ENCODE data around the gene CSPG5.

CSPG5 gene

GRCh38 chr3:47578691-47579632 lies at the start of gene CSPG5:
TSS of gene CSPG5 (minus strand) at chr3:47578865. CDS start at chr3:47578693, 172 bp downstream.
- Histone ChIP-seq H3K27ac (ENCODE audit: low read depth, low read length) (no peak within 1 kb of the TSS), H3K4me3 (ENCODE audit: low read length) (peak within 1 kb of the TSS; percentile 62), H3K9ac (ENCODE audit: low read length) (no peak within 1 kb of the TSS), H3K4me1 (ENCODE audit: control insufficient read depth, insufficient read depth, low read length) (peaks cover 2% of the 10 kb centered on the region), H3K36me3 (ENCODE audit: control insufficient read depth, insufficient read depth, low read length) (no peaks in the 10 kb centered on the region), H3K27me3 (ENCODE audit: control insufficient read depth, insufficient read depth, low read length) (peaks cover 2% of the 10 kb centered on the region)

- H3K9ac ChIP-seq (ENCODE audit: low read length) = no peak overlapping the region
- H3K27ac ChIP-seq (ENCODE audit: low read depth, low read length) = no peak overlapping the region
- no peaks in the 10 kb centered on the region for H3K4me1 ChIP-seq (ENCODE audit: control insufficient read depth, insufficient read depth, low read length)
- H3K27me3 ChIP-seq (ENCODE audit: control insufficient read depth, insufficient read depth, low read length) = no peaks in the 10 kb centered on the region
- no peak overlapping the region for H3K4me3 ChIP-seq (ENCODE audit: low read length)
- no peaks in the 10 kb centered on the region for H3K36me3 ChIP-seq (ENCODE audit: control insufficient read depth, insufficient read depth, low read length)
Observed at GRCh38 chr3:47628426-47628825, 49.8 kb upstream of the CSPG5 start.

GRCh38 chr3:47622671-47623461 lies 44.2 kb upstream of the CSPG5 start:
- H3K27ac ChIP-seq (ENCODE audit: low read depth, low read length) = no peak overlapping the region
- no peak overlapping the region for H3K4me3 ChIP-seq (ENCODE audit: low read length)
- no peak overlapping the region for H3K9ac ChIP-seq (ENCODE audit: low read length)
- H3K27me3 ChIP-seq (ENCODE audit: control insufficient read depth, insufficient read depth, low read length) = no peaks in the 10 kb centered on the region
- H3K36me3 ChIP-seq (ENCODE audit: control insufficient read depth, insufficient read depth, low read length) = peaks cover 7% of the 10 kb centered on the region
- no peaks in the 10 kb centered on the region for H3K4me1 ChIP-seq (ENCODE audit: control insufficient read depth, insufficient read depth, low read length)

GRCh38 chr3:47617086-47618010 lies 38.7 kb upstream of the CSPG5 start:
- Histone ChIP-seq H3K4me3 (ENCODE audit: low read length) (no peak overlapping the region), H3K36me3 (ENCODE audit: control insufficient read depth, insufficient read depth, low read length) (peaks cover 14% of the 10 kb centered on the region), H3K4me1 (ENCODE audit: control insufficient read depth, insufficient read depth, low read length) (peaks cover 9% of the 10 kb centered on the region), H3K9ac (ENCODE audit: low read length) (no peak overlapping the region), H3K27me3 (ENCODE audit: control insufficient read depth, insufficient read depth, low read length) (no peaks in the 10 kb centered on the region), H3K27ac (ENCODE audit: low read depth, low read length) (no peak overlapping the region)

- H3K9ac ChIP-seq (ENCODE audit: low read length) = no peak overlapping the region
Observed at GRCh38 chr3:47614788-47615187, 36.1 kb upstream of the CSPG5 start.

GRCh38 chr3:47613722-47614121 lies 35.1 kb upstream of the CSPG5 start:
- Histone ChIP-seq H3K27ac (ENCODE audit: low read depth, low read length) (peak overlapping the region; percentile 56), H3K36me3 (ENCODE audit: control insufficient read depth, insufficient read depth, low read length) (peaks cover 16% of the 10 kb centered on the region), H3K27me3 (ENCODE audit: control insufficient read depth, insufficient read depth, low read length) (no peaks in the 10 kb centered on the region), H3K4me1 (ENCODE audit: control insufficient read depth, insufficient read depth, low read length) (peaks cover 14% of the 10 kb centered on the region), H3K4me3 (ENCODE audit: low read length) (no peak overlapping the region), H3K9ac (ENCODE audit: low read length) (no peak overlapping the region)

More at GRCh38 chr3:47614788-47615187, 36.1 kb upstream of the CSPG5 start:
- H3K27me3 ChIP-seq (ENCODE audit: control insufficient read depth, insufficient read depth, low read length) = no peaks in the 10 kb centered on the region
- H3K4me3 ChIP-seq (ENCODE audit: low read length) = no peak overlapping the region
- H3K36me3 ChIP-seq (ENCODE audit: control insufficient read depth, insufficient read depth, low read length) = peaks cover 17% of the 10 kb centered on the region
- peaks cover 14% of the 10 kb centered on the region for H3K4me1 ChIP-seq (ENCODE audit: control insufficient read depth, insufficient read depth, low read length)
- no peak overlapping the region for H3K27ac ChIP-seq (ENCODE audit: low read depth, low read length)

- H3K9ac ChIP-seq (ENCODE audit: low read length) = no peak overlapping the region
- no peaks in the 10 kb centered on the region for H3K27me3 ChIP-seq (ENCODE audit: control insufficient read depth, insufficient read depth, low read length)
- H3K27ac ChIP-seq (ENCODE audit: low read depth, low read length) = no peak overlapping the region
- H3K4me3 ChIP-seq (ENCODE audit: low read length) = no peak overlapping the region
- H3K4me1 ChIP-seq (ENCODE audit: control insufficient read depth, insufficient read depth, low read length) = peaks cover 14% of the 10 kb centered on the region
- H3K36me3 ChIP-seq (ENCODE audit: control insufficient read depth, insufficient read depth, low read length) = peaks cover 16% of the 10 kb centered on the region
Observed at GRCh38 chr3:47612879-47613278, 34.2 kb upstream of the CSPG5 start.

- peak overlapping the region; percentile 49 for H3K27ac ChIP-seq (ENCODE audit: low read depth, low read length)
- H3K9ac ChIP-seq (ENCODE audit: low read length) = no peak overlapping the region
- H3K4me3 ChIP-seq (ENCODE audit: low read length) = no peak overlapping the region
- H3K36me3 ChIP-seq (ENCODE audit: control insufficient read depth, insufficient read depth, low read length) = peaks cover 12% of the 10 kb centered on the region
- H3K27me3 ChIP-seq (ENCODE audit: control insufficient read depth, insufficient read depth, low read length) = no peaks in the 10 kb centered on the region
- H3K4me1 ChIP-seq (ENCODE audit: control insufficient read depth, insufficient read depth, low read length) = peaks cover 14% of the 10 kb centered on the region
Observed at GRCh38 chr3:47612178-47612577, 33.5 kb upstream of the CSPG5 start.

- Histone ChIP-seq H3K36me3 (ENCODE audit: control insufficient read depth, insufficient read depth, low read length) (peaks cover 10% of the 10 kb centered on the region), H3K27ac (ENCODE audit: low read depth, low read length) (peak overlapping the region; percentile 49), H3K4me3 (ENCODE audit: low read length) (no peak overlapping the region), H3K4me1 (ENCODE audit: control insufficient read depth, insufficient read depth, low read length) (peaks cover 14% of the 10 kb centered on the region), H3K9ac (ENCODE audit: low read length) (no peak overlapping the region), H3K27me3 (ENCODE audit: control insufficient read depth, insufficient read depth, low read length) (no peaks in the 10 kb centered on the region)
Observed at GRCh38 chr3:47611576-47611975, 32.9 kb upstream of the CSPG5 start.

GRCh38 chr3:47610583-47610982 lies 31.9 kb upstream of the CSPG5 start:
- no peak overlapping the region for H3K4me3 ChIP-seq (ENCODE audit: low read length)
- H3K36me3 ChIP-seq (ENCODE audit: control insufficient read depth, insufficient read depth, low read length) = peaks cover 10% of the 10 kb centered on the region
- H3K27ac ChIP-seq (ENCODE audit: low read depth, low read length) = no peak overlapping the region
- peaks cover 14% of the 10 kb centered on the region for H3K4me1 ChIP-seq (ENCODE audit: control insufficient read depth, insufficient read depth, low read length)
- no peak overlapping the region for H3K9ac ChIP-seq (ENCODE audit: low read length)
- H3K27me3 ChIP-seq (ENCODE audit: control insufficient read depth, insufficient read depth, low read length) = no peaks in the 10 kb centered on the region

- no peak overlapping the region for H3K9ac ChIP-seq (ENCODE audit: low read length)
- no peaks in the 10 kb centered on the region for H3K27me3 ChIP-seq (ENCODE audit: control insufficient read depth, insufficient read depth, low read length)
- H3K4me1 ChIP-seq (ENCODE audit: control insufficient read depth, insufficient read depth, low read length) = peaks cover 5% of the 10 kb centered on the region
- H3K27ac ChIP-seq (ENCODE audit: low read depth, low read length) = no peak overlapping the region
- peaks cover 10% of the 10 kb centered on the region for H3K36me3 ChIP-seq (ENCODE audit: control insufficient read depth, insufficient read depth, low read length)
- H3K4me3 ChIP-seq (ENCODE audit: low read length) = no peak overlapping the region
Observed at GRCh38 chr3:47607335-47607734, 28.7 kb upstream of the CSPG5 start.

- no peaks in the 10 kb centered on the region for H3K27me3 ChIP-seq (ENCODE audit: control insufficient read depth, insufficient read depth, low read length)
- H3K9ac ChIP-seq (ENCODE audit: low read length) = no peak overlapping the region
- H3K4me3 ChIP-seq (ENCODE audit: low read length) = no peak overlapping the region
- H3K36me3 ChIP-seq (ENCODE audit: control insufficient read depth, insufficient read depth, low read length) = peaks cover 10% of the 10 kb centered on the region
- no peak overlapping the region for H3K27ac ChIP-seq (ENCODE audit: low read depth, low read length)
- no peaks in the 10 kb centered on the region for H3K4me1 ChIP-seq (ENCODE audit: control insufficient read depth, insufficient read depth, low read length)
Observed at GRCh38 chr3:47606165-47606564, 27.5 kb upstream of the CSPG5 start.
